Measurements from ENCODE around the gene NHLRC1.

NHLRC1 gene

GRCh38 chr6:18096423-18096822 lies 26.1 kb downstream of the NHLRC1 start:
- H4K20me1 ChIP-seq (ENCODE audit: insufficient read depth): no peaks in the 10 kb centered on the region
- H3K4me2 ChIP-seq: no peak overlapping the region
- H3K9ac ChIP-seq: no peak overlapping the region
- H3K36me3 ChIP-seq (ENCODE audit: insufficient read depth): no peaks in the 10 kb centered on the region
- H3K79me2 ChIP-seq (ENCODE audit: insufficient read depth, low read depth): no peaks in the 10 kb centered on the region
- peaks cover 5% of the 10 kb centered on the region for H3K4me1 ChIP-seq (ENCODE audit: low read depth, poor library complexity, severe bottlenecking)
- no peak overlapping the region for H3K27ac ChIP-seq
- H3K4me3 ChIP-seq (IDR thresholded peaks at IDR 0.05; ENCODE audit: insufficient read depth, low read depth, low read length): no peak overlapping the region
- no peaks in the 10 kb centered on the region for H3K27me3 ChIP-seq (ENCODE audit: insufficient read depth, low read depth)
- no peak overlapping the region for H2AFZ ChIP-seq (ENCODE audit: low read depth)
- TF ChIP-seq CTCF (conservative IDR thresholded peaks at IDR 0.05; ENCODE audit: low read depth, low read length): no peak

GRCh38 chr6:18091382-18091781 lies 31.1 kb downstream of the NHLRC1 start:
- no peaks in the 10 kb centered on the region for H3K79me2 ChIP-seq (ENCODE audit: insufficient read depth, low read depth)
- H3K9ac ChIP-seq: no peak overlapping the region
- no peaks in the 10 kb centered on the region for H4K20me1 ChIP-seq (ENCODE audit: insufficient read depth)
- TF ChIP-seq CTCF (conservative IDR thresholded peaks at IDR 0.05; ENCODE audit: low read depth, low read length): no peak
- no peaks in the 10 kb centered on the region for H3K36me3 ChIP-seq (ENCODE audit: insufficient read depth)
- no peak overlapping the region for H3K4me2 ChIP-seq
- no peak overlapping the region for H3K27ac ChIP-seq
- no peak overlapping the region for H3K4me3 ChIP-seq (IDR thresholded peaks at IDR 0.05; ENCODE audit: insufficient read depth, low read depth, low read length)
- no peak overlapping the region for H2AFZ ChIP-seq (ENCODE audit: low read depth)
- no peaks in the 10 kb centered on the region for H3K4me1 ChIP-seq (ENCODE audit: low read depth, poor library complexity, severe bottlenecking)
- H3K27me3 ChIP-seq (ENCODE audit: insufficient read depth, low read depth): no peaks in the 10 kb centered on the region

GRCh38 chr6:18090349-18090786 lies 32.1 kb downstream of the NHLRC1 start:
- Histone ChIP-seq H3K27me3 (ENCODE audit: insufficient read depth, low read depth) (no peaks in the 10 kb centered on the region), H2AFZ (ENCODE audit: low read depth) (no peak overlapping the region), H3K79me2 (ENCODE audit: insufficient read depth, low read depth) (no peaks in the 10 kb centered on the region), H3K4me2 (no peak overlapping the region), H3K4me1 (ENCODE audit: low read depth, poor library complexity, severe bottlenecking) (no peaks in the 10 kb centered on the region), H3K4me3 (IDR thresholded peaks at IDR 0.05; ENCODE audit: insufficient read depth, low read depth, low read length) (no peak overlapping the region), H3K27ac (no peak overlapping the region), H3K36me3 (ENCODE audit: insufficient read depth) (no peaks in the 10 kb centered on the region), H3K9ac (no peak overlapping the region), H4K20me1 (ENCODE audit: insufficient read depth) (no peaks in the 10 kb centered on the region)
- no peak for TF ChIP-seq CTCF (conservative IDR thresholded peaks at IDR 0.05; ENCODE audit: low read depth, low read length)

- Histone ChIP-seq H3K9ac (no peak overlapping the region), H3K36me3 (ENCODE audit: insufficient read depth) (no peaks in the 10 kb centered on the region), H3K27ac (no peak overlapping the region), H3K79me2 (ENCODE audit: insufficient read depth, low read depth) (no peaks in the 10 kb centered on the region), H3K4me3 (IDR thresholded peaks at IDR 0.05; ENCODE audit: insufficient read depth, low read depth, low read length) (no peak overlapping the region), H2AFZ (ENCODE audit: low read depth) (no peak overlapping the region), H4K20me1 (ENCODE audit: insufficient read depth) (no peaks in the 10 kb centered on the region), H3K27me3 (ENCODE audit: insufficient read depth, low read depth) (no peaks in the 10 kb centered on the region), H3K4me2 (no peak overlapping the region), H3K4me1 (ENCODE audit: low read depth, poor library complexity, severe bottlenecking) (no peaks in the 10 kb centered on the region)
- no peak for TF ChIP-seq CTCF (conservative IDR thresholded peaks at IDR 0.05; ENCODE audit: low read depth, low read length)
These were observed 33.8 kb downstream of the NHLRC1 start for GRCh38 chr6:18088419-18089296.

Data from KMS-11 (cell line).